Kidney epithelial cell (primary cell): ENCODE results near the gene VAC14. TPM values are rescaled to one million over a fixed set of nuclear protein-coding genes. Genes with fewer than 3 reads are reported as not detected.

Experiments used
- DNase-seq: peaks from one replicate; pipeline ENCODE4 v3.0.0-alpha.2; 2010; ENCODE audit warnings: low read depth
- H3K27me3 ChIP-seq: 2 replicates; pipeline ENCODE4 v1.6.0; 2011; ENCODE audit warnings: low read length; ENCODE audit not compliant: control insufficient read depth, insufficient read depth
- H3K36me3 ChIP-seq: 2 replicates; pipeline ENCODE4 v1.5.1; 2011; ENCODE audit warnings: low read length; ENCODE audit not compliant: control insufficient read depth, insufficient read depth
- H3K4me3 ChIP-seq: 2 replicates; pipeline ENCODE4 v1.5.1; 2011; ENCODE audit warnings: low read depth, mild to moderate bottlenecking, control low read depth, low read length
- CTCF ChIP-seq: IDR thresholded peaks from 2 replicates; pipeline ENCODE4 v1.5.1; 2011; ENCODE audit warnings: mild to moderate bottlenecking, moderate library complexity, low read length, control low read depth, inconsistent platforms; ENCODE audit not compliant: insufficient read depth, poor library complexity, severe bottlenecking
- total RNA-seq: library from RNA; depleted of rRNA; stranded (reverse); fragments of >200 nt; gene quantifications from 2 replicates; pipeline ENCODE4 v1.2.3, GENCODE V29; 2015

The VAC14 gene
- total RNA-seq, 1 donor from 2014 or later: 61.3 TPM

GRCh38 chr16:70660672-70661350, 140.1 kb downstream of the VAC14 start:
- Histone ChIP-seq H3K27me3 (no peaks in the 10 kb centered on the region), H3K4me3 (no peak overlapping the region), H3K36me3 (peaks cover 2% of the 10 kb centered on the region)
- DNase-seq: no peak
- TF ChIP-seq CTCF: no peak

GRCh38 chr16:70659953-70660671, 140.8 kb downstream of the VAC14 start:
- no peak overlapping the region for H3K4me3 ChIP-seq

GRCh38 chr16:70659546-70659945, 141.4 kb downstream of the VAC14 start:
- DNase-seq: no peak
- Histone ChIP-seq H3K4me3 (no peak overlapping the region), H3K36me3 (no peaks in the 10 kb centered on the region), H3K27me3 (no peaks in the 10 kb centered on the region)
- no peak for TF ChIP-seq CTCF

More at GRCh38 chr16:70659953-70660671, 140.8 kb downstream of the VAC14 start:
- TF ChIP-seq CTCF: no peak
- DNase-seq: no peak
- no peaks in the 10 kb centered on the region for H3K27me3 ChIP-seq
- peaks cover 2% of the 10 kb centered on the region for H3K36me3 ChIP-seq

GRCh38 chr16:70658921-70659320, 142.0 kb downstream of the VAC14 start:
- no peak for TF ChIP-seq CTCF
- Histone ChIP-seq H3K27me3 (no peaks in the 10 kb centered on the region), H3K36me3 (no peaks in the 10 kb centered on the region), H3K4me3 (no peak overlapping the region)
- DNase-seq: no peak

- no peak for TF ChIP-seq CTCF
- H3K36me3 ChIP-seq: no peaks in the 10 kb centered on the region
- DNase-seq: no peak
- no peaks in the 10 kb centered on the region for H3K27me3 ChIP-seq
- no peak overlapping the region for H3K4me3 ChIP-seq
Measured at GRCh38 chr16:70657956-70658355, 143.0 kb downstream of the VAC14 start.
